ENCODE data around the gene STRA6. TPM values are rescaled to one million over a fixed set of nuclear protein-coding genes. Genes with fewer than 3 reads are reported as not detected.

STRA6 gene
- total RNA-seq, 6 donors from 2014 or later = 0.22 to 3.5 (median 0.88) TPM; not detected in 3

GRCh38 chr15:74211656-74212055 is 9.1 kb upstream of the STRA6 start:
- DNase-seq (no peak), ATAC-seq (ENCODE audit: low FRiP score in 2 of 2) (no peak)
- no peak overlapping the region for H3K4me3 ChIP-seq
- 85 to 100% methylated on average over 1 of the region's 1 CpG for WGBS, 2 donors
- no peak overlapping the region for H3K27ac ChIP-seq
- no peaks in the 10 kb centered on the region for H3K36me3 ChIP-seq
- H3K9me3 ChIP-seq = no peaks in the 10 kb centered on the region
- TF ChIP-seq EP300 (IDR thresholded peaks at IDR 0.05) = no peak
- no peak for TF ChIP-seq POLR2AphosphoS5 (IDR thresholded peaks at IDR 0.05)
- no peak for TF ChIP-seq POLR2A (IDR thresholded peaks at IDR 0.05)
- TF ChIP-seq, protein P1, sequence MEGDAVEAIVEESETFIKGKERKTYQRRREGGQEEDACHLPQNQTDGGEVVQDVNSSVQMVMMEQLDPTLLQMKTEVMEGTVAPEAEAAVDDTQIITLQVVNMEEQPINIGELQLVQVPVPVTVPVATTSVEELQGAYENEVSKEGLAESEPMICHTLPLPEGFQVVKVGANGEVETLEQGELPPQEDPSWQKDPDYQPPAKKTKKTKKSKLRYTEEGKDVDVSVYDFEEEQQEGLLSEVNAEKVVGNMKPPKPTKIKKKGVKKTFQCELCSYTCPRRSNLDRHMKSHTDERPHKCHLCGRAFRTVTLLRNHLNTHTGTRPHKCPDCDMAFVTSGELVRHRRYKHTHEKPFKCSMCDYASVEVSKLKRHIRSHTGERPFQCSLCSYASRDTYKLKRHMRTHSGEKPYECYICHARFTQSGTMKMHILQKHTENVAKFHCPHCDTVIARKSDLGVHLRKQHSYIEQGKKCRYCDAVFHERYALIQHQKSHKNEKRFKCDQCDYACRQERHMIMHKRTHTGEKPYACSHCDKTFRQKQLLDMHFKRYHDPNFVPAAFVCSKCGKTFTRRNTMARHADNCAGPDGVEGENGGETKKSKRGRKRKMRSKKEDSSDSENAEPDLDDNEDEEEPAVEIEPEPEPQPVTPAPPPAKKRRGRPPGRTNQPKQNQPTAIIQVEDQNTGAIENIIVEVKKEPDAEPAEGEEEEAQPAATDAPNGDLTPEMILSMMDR (IDR thresholded peaks at IDR 0.05) = no peak
- no peaks in the 10 kb centered on the region for H3K27me3 ChIP-seq
- peaks cover 0 to 6% (median 2%) of the 10 kb centered on the region in 4 donors for H3K4me1 ChIP-seq

DNA sequence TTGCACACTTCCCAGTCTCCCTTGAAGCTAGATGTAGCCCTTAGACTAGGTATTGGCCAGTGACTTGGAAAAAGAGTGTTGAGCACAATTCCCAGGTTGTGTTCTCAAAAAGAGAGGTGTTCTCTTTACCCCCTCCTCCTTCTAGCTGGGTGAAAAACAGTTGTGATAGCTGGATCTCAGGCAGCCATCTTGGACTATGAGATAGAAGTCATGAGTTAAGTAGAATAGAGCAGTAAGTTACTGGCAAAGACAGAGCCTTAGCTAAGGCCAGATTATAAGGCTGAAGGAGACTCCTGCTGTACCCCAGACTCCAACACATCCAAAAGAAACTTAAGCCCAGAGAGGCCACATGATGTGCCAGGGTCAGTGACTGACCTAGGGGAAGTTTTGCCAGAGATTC is 8.1 kb upstream of the STRA6 start:
- DNase-seq (no peak), ATAC-seq (ENCODE audit: low FRiP score in 2 of 2) (no peak)
- Histone ChIP-seq H3K27me3 (no peaks in the 10 kb centered on the region), H3K4me3 (no peak overlapping the region), H3K9me3 (no peaks in the 10 kb centered on the region), H3K4me1 (peaks cover 0 to 6% (median 2%) of the 10 kb centered on the region in 4 donors), H3K27ac (no peak overlapping the region), H3K36me3 (no peaks in the 10 kb centered on the region)
- TF ChIP-seq POLR2AphosphoS5 (IDR thresholded peaks at IDR 0.05) = no peak
- TF ChIP-seq, protein P1 (IDR thresholded peaks at IDR 0.05) = no peak
- no peak for TF ChIP-seq EP300 (IDR thresholded peaks at IDR 0.05)
- TF ChIP-seq POLR2A (IDR thresholded peaks at IDR 0.05) = no peak

DNA sequence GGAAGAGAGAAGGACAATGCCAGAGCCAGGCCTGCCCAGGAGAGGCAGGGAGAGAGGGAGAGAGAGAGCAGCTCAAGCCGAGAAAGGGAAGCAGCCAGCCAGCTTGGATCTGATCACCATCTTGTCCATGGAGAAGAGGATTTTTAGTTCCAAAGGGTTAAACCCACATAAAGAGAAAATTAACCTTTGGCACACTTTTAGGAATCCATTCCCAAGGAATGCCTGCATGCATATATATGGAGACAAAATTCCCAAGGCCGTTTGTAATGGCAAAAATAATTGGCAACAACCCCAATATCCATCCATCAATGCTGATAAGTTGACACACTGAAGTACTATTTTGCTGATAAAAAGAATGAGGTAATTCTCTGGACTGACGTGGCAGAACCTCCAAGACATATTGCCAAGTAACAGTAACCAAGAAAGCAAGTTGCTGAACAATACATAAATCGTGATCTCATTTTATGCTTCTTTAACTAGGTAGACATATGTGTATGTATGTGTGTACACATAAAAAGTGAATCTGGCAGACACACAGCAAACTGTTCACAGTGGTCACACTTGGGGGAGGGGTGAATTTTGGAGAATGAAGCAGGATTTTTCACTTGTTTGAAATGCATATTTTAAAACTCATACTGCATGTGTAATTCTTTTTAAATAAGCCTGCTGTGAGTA is 7.5 kb upstream of the STRA6 start:
- Histone ChIP-seq H3K4me3 (no peak overlapping the region), H3K27me3 (no peaks in the 10 kb centered on the region), H3K36me3 (no peaks in the 10 kb centered on the region), H3K4me1 (peaks cover 0 to 6% (median 2%) of the 10 kb centered on the region in 4 donors), H3K9me3 (no peaks in the 10 kb centered on the region), H3K27ac (no peak overlapping the region)
- DNase-seq (no peak), ATAC-seq (ENCODE audit: low FRiP score in 2 of 2) (peak in 1 of 2 donors; percentile 54)
- 36 to 44% methylated on average over 4 of the region's 4 CpGs for whole genome bisulfite sequencing, 2 donors
- TF ChIP-seq, protein P1 (IDR thresholded peaks at IDR 0.05) = no peak
- TF ChIP-seq POLR2AphosphoS5 (IDR thresholded peaks at IDR 0.05) = no peak
- TF ChIP-seq EP300 (IDR thresholded peaks at IDR 0.05) = no peak
- TF ChIP-seq POLR2A (IDR thresholded peaks at IDR 0.05) = no peak

- no peaks in the 10 kb centered on the region for H3K36me3 ChIP-seq
- WGBS, 2 donors = 81 to 88% methylated on average over 3 to 5 of the region's 5 CpGs
- H3K4me1 ChIP-seq = peaks cover 0 to 2% (median 0%) of the 10 kb centered on the region in 4 donors
- TF ChIP-seq POLR2A (IDR thresholded peaks at IDR 0.05) = no peak
- TF ChIP-seq POLR2AphosphoS5 (IDR thresholded peaks at IDR 0.05) = no peak
- TF ChIP-seq, protein P1 (IDR thresholded peaks at IDR 0.05) = no peak
- no peak for TF ChIP-seq EP300 (IDR thresholded peaks at IDR 0.05)
- H3K9me3 ChIP-seq = no peaks in the 10 kb centered on the region
- ATAC-seq (ENCODE audit: low FRiP score in 2 of 2) = no peak
- DNase-seq = no peak
- no peak overlapping the region for H3K27ac ChIP-seq
- no peak overlapping the region for H3K4me3 ChIP-seq
- H3K27me3 ChIP-seq = no peaks in the 10 kb centered on the region
Observed at GRCh38 chr15:74209560-74209958, 7.0 kb upstream of the STRA6 start.
